Measurements from ENCODE around the gene SLC8A2. TPM values are rescaled to one million over a fixed set of nuclear protein-coding genes. Genes with fewer than 3 reads are reported as not detected.

SLC8A2 gene
- total RNA-seq, 1 experiment from 2014 or later: 0.10 TPM

DNA sequence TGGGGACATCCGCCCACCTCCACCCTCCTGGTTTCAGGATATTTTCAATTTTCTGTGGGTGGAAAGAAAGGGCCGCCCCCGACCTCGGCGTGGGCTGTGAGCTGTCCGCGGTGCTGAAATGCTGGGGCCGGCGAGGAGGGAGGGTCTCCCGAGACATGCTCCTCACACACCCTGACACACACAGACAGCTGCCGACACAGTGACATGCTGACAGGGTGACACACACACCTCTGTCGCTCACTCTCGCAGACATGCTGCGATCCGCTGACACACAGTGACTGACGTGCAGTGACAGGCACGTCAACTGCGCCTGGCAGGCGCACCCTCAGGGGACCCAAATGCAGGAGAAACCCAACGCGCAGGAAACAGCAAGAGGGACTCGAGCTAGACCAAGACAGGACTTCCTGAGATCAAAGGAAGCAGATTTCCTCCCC lies 27.3 kb downstream of the SLC8A2 start:
- no peaks in the 10 kb centered on the region for H3K36me3 ChIP-seq (ENCODE audit: control insufficient read depth, insufficient read depth, low read length)
- no peaks in the 10 kb centered on the region for H3K4me1 ChIP-seq (ENCODE audit: control insufficient read depth, insufficient read depth, low read length)
- H3K27me3 ChIP-seq (ENCODE audit: control insufficient read depth, insufficient read depth, low read length): peaks cover 2% of the 10 kb centered on the region; the same call in 1 of the 2 replicates
- POLR2A ChIA-PET: no interaction called here
- H3K4me3 ChIP-seq (ENCODE audit: low read depth in 2 of 2, low read length in 2 of 2): no peak overlapping the region
- intact Hi-C loops (cut with micrococcal nuclease; ENCODE audit: unreplicated experiment) (no loop called here), in situ Hi-C loops (cut with HindIII; ENCODE audit: low pct_unique_long_range_greater_than_20kb, low sequenced_read_pairs) (no loop called here)
- no peak for DNase-seq (ENCODE audit: low read depth, low spot score)
- ATAC-seq: no peak
- no peaks in the 10 kb centered on the region for H3K9me3 ChIP-seq (ENCODE audit: control insufficient read depth, insufficient read depth, low read depth, low read length)
- TF ChIP-seq REST (IDR thresholded peaks at IDR 0.05; ENCODE audit: insufficient read depth in 1 of 2, low read depth in 2 of 2, low read length in 1 of 2): peak; percentile 92 to 95
- TF ChIP-seq POLR2AphosphoS5 (IDR thresholded peaks at IDR 0.05; ENCODE audit: low read depth, low read length): no peak
- TF ChIP-seq, protein P1, sequence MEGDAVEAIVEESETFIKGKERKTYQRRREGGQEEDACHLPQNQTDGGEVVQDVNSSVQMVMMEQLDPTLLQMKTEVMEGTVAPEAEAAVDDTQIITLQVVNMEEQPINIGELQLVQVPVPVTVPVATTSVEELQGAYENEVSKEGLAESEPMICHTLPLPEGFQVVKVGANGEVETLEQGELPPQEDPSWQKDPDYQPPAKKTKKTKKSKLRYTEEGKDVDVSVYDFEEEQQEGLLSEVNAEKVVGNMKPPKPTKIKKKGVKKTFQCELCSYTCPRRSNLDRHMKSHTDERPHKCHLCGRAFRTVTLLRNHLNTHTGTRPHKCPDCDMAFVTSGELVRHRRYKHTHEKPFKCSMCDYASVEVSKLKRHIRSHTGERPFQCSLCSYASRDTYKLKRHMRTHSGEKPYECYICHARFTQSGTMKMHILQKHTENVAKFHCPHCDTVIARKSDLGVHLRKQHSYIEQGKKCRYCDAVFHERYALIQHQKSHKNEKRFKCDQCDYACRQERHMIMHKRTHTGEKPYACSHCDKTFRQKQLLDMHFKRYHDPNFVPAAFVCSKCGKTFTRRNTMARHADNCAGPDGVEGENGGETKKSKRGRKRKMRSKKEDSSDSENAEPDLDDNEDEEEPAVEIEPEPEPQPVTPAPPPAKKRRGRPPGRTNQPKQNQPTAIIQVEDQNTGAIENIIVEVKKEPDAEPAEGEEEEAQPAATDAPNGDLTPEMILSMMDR (IDR thresholded peaks at IDR 0.05): no peak
- no peak for TF ChIP-seq TCF7L2 (IDR thresholded peaks at IDR 0.05; ENCODE audit: low read depth, low read length)
- TF ChIP-seq SIN3A (IDR thresholded peaks at IDR 0.05; ENCODE audit: borderline replicate concordance, insufficient read depth, low read depth, low read length): no peak
- no TSS peak for BruUV-seq (replicated peaks)
- CTCF ChIA-PET: no interaction called here
- no peak overlapping the region for H3K27ac ChIP-seq (ENCODE audit: low read length)

GRCh38 chr19:47443331-47443730 lies 28.4 kb downstream of the SLC8A2 start:
- TF ChIP-seq POLR2AphosphoS5 (IDR thresholded peaks at IDR 0.05; ENCODE audit: low read depth, low read length) (no peak), REST (IDR thresholded peaks at IDR 0.05; ENCODE audit: insufficient read depth in 1 of 2, low read depth in 2 of 2, low read length in 1 of 2) (no peak), SIN3A (IDR thresholded peaks at IDR 0.05; ENCODE audit: borderline replicate concordance, insufficient read depth, low read depth, low read length) (no peak), TCF7L2 (IDR thresholded peaks at IDR 0.05; ENCODE audit: low read depth, low read length) (no peak)
- TF ChIP-seq, protein P1 (IDR thresholded peaks at IDR 0.05): no peak
- ATAC-seq: no peak
- no peaks in the 10 kb centered on the region; the same call in 1 of the 2 replicates for H3K27me3 ChIP-seq (ENCODE audit: control insufficient read depth, insufficient read depth, low read length)
- H3K36me3 ChIP-seq (ENCODE audit: control insufficient read depth, insufficient read depth, low read length): no peaks in the 10 kb centered on the region
- H3K9me3 ChIP-seq (ENCODE audit: control insufficient read depth, insufficient read depth, low read depth, low read length): no peaks in the 10 kb centered on the region
- intact Hi-C loops (cut with micrococcal nuclease; ENCODE audit: unreplicated experiment) (no loop called here), in situ Hi-C loops (cut with HindIII; ENCODE audit: low pct_unique_long_range_greater_than_20kb, low sequenced_read_pairs) (no loop called here)
- ChIA-PET CTCF (no interaction called here), POLR2A (no interaction called here)
- no peak overlapping the region for H3K27ac ChIP-seq (ENCODE audit: low read length)
- no peak overlapping the region for H3K4me3 ChIP-seq (ENCODE audit: low read depth in 2 of 2, low read length in 2 of 2)
- no peak for DNase-seq (ENCODE audit: low read depth, low spot score)
- no TSS peak for BruUV-seq (replicated peaks)
- H3K4me1 ChIP-seq (ENCODE audit: control insufficient read depth, insufficient read depth, low read length): no peaks in the 10 kb centered on the region

Data from Panc1 (cell line).